ENCODE results near the gene TLCD3B. TPM values are rescaled to one million over a fixed set of nuclear protein-coding genes. Genes with fewer than 3 reads are reported as not detected.

Gene TLCD3B
- total RNA-seq, 1 donor, result 0.18 TPM

- DNase-seq (ENCODE audit: low read depth), result no peak
- peak overlapping the region; percentile 93 for H3K4me3 ChIP-seq (ENCODE audit: low read depth, low read length)
These were observed 34.3 kb downstream of the TLCD3B start for GRCh38 chr16:29996766-29997250.

DNA sequence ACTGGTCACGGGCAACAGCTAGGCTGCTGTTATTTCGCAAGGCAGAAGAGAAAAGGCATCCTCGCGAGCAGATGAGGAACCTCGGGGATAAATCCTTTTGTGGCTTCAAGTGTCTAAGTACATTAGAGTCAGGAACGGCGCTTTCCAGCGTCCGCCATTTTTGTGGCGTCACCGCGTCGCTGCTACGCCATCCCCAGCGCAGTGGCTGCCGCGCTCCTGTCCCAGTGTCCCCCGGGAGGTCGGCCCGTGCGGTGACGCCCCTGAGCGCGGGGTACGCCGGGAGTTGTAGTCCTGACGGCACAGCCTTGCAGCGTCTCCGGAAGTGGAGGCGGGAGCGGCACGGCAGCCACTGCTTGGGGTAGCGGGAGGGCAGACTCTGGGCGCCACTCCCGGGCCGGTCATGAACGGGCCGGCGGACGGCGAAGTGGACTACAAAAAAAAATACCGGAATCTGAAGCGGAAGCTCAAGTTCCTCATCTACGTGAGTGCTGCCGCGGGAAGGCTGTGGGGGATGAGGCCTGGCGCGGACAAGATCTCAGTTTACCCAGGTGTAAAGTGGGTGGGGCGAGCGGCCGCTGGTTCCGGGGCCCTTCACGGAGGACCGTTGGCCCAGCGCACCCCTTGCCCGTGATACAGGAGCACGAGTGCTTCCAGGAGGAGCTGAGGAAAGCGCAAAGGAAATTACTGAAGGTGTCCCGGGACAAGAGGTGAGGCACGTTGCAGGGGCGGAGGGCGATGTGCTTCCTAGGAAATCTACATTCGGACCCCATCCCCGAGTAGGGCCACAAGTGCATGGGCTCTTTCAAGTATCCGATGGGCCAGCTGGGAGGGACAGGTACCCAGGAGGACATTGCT is 34.9 kb downstream of the TLCD3B start, which contains the start of gene INO80E:
TSS of gene INO80E (plus strand) at position 331 of the 855 bp plus-strand sequence. CDS start at position 401, 70 bp downstream.
- no peak for TF ChIP-seq CTCF (IDR thresholded peaks at IDR 0.05; ENCODE audit: insufficient read depth, low read length)
- DNase-seq (ENCODE audit: low read depth), result peak; percentile 91
- peak within 1 kb of the TSS; percentile 93 for H3K4me3 ChIP-seq (ENCODE audit: low read depth, low read length)

More at GRCh38 chr16:29996766-29997250, 34.3 kb downstream of the TLCD3B start:
- TF ChIP-seq CTCF (IDR thresholded peaks at IDR 0.05; ENCODE audit: insufficient read depth, low read length), result no peak

- H3K4me3 ChIP-seq (ENCODE audit: low read depth, low read length), result peak within 1 kb of the TSS; percentile 93
- DNase-seq (ENCODE audit: low read depth), result no peak
- no peak for TF ChIP-seq CTCF (IDR thresholded peaks at IDR 0.05; ENCODE audit: insufficient read depth, low read length)
These were observed 35.7 kb downstream of the TLCD3B start, which contains the start of gene HIRIP3 for GRCh38 chr16:29995324-29995910. Gene HIRIP3 (minus strand): TSS chr16:29995617. CDS start chr16:29995605, 12 bp downstream.

DNA sequence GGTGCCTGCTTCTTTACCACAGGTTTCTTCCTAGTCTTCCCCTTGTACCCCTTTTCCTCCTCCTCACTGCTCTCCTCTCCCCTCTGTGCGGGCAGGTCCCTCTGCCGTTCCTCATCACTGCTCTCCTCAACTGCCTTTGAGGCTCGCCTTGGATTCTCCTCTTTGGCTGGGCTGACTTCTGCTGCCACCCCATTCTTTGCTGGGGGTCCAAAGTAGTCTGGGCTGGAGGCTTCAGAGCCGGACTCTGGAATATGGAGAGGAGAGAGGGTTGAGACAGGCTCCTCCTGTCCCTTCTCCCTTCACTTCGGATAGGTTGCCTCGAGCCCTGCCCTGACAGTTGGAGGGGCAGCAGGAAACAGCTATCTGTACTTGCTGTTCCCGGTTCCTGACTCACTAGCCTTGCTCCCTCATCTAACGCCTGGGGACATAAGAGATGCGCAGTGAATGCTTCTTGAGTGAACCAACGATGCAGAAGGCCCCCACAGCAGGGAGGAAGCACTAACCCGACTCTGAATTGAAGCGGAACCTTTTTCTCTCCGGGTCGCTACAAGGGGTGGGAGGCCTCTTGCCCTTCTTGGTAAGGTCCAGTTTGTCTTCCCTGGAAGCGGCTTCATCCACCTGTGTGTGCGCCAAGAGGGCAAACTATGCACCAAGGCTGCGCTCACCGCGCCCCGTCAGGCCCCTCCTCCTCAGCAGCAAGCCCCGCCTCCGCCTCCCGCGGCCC is 36.3 kb downstream of the TLCD3B start:
- no peak for TF ChIP-seq CTCF (IDR thresholded peaks at IDR 0.05; ENCODE audit: insufficient read depth, low read length)
- DNase-seq (ENCODE audit: low read depth), result peak; percentile 37
- peak overlapping the region; percentile 93 for H3K4me3 ChIP-seq (ENCODE audit: low read depth, low read length)

DNA sequence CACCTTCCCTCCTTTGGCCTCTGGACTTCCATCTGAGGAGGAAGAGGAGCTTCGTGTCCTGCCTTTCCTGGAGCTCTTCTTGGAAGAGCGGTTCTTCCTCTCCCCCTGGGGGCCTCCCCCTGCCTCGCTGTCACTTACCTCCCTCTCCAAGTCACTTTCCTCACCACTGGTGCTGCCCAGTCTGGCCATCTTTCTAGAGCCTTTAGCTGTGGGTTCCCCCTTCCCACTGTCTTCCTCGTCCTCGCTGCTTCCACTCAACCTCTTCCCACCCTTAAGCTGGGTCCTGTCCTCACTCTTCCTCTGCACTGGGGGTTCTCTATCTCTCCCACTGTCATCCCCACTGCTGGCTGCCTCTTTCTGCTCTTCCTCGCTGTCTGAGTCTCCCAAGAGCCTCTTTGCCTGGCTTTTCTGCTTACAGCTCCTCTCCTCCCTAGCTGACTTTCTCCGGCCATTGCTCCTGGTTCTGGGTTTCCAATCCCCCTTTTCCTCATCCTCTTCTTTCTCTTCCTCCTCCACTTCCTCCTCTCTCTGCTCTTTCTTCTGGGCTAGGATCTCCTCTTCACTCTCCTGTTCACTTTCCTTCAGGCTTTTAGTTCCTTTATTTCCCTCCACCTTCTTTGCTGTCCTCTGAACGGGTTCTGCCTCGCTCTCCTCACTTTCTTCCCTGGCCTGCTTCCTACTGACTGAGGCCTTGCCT is 37.0 kb downstream of the TLCD3B start:
- TF ChIP-seq CTCF (IDR thresholded peaks at IDR 0.05; ENCODE audit: insufficient read depth, low read length), result no peak
- no peak overlapping the region for H3K4me3 ChIP-seq (ENCODE audit: low read depth, low read length)
- DNase-seq (ENCODE audit: low read depth), result no peak

All from fibroblast of the aortic adventitia (primary cell).